Memory B cell (primary cell): ENCODE measurements around the gene RNPS1.

Experiments used
- ATAC-seq: fragments of 150-1000 bp; cut with Tn5 transposase; 2 replicates; pipeline ENCODE4 v1.10.0; 2021; ENCODE audit warnings: low read depth, mild to moderate bottlenecking, moderate library complexity
- DNase-seq, 2 donors: peaks; one replicate each; pipeline ENCODE4 v3.0.0; 2022; ENCODE audit warnings: low spot score in 2 of 2
- H3K27ac Mint-ChIP-seq: one replicate; pipeline ENCODE4 v1.8.0; 2022; ENCODE audit warnings: mild to moderate bottlenecking, moderate library complexity, mixed read lengths
- H3K27me3 Mint-ChIP-seq: one replicate; pipeline ENCODE4 v1.8.0; 2022; ENCODE audit warnings: mixed read lengths
- H3K36me3 Mint-ChIP-seq: one replicate; pipeline ENCODE4 v1.8.0; 2022; ENCODE audit warnings: mild to moderate bottlenecking, mixed read lengths
- H3K4me1 Mint-ChIP-seq: one replicate; pipeline ENCODE4 v1.8.0; 2022; ENCODE audit warnings: mixed read lengths
- H3K4me3 Mint-ChIP-seq: one replicate; pipeline ENCODE4 v1.8.0; 2022; ENCODE audit warnings: mild to moderate bottlenecking, moderate library complexity, mixed read lengths
- H3K9me3 Mint-ChIP-seq: one replicate; pipeline ENCODE4 v1.8.0; 2022; ENCODE audit warnings: mixed read lengths

RNPS1 gene

GRCh38 chr16:2287916-2288547, 20.1 kb upstream of the RNPS1 start:
- Mint-ChIP-seq H3K27me3 (peaks cover 4% of the 10 kb centered on the region), H3K4me1 (peaks cover 2% of the 10 kb centered on the region), H3K9me3 (no peaks in the 10 kb centered on the region), H3K27ac (no peak overlapping the region), H3K36me3 (peaks cover 5% of the 10 kb centered on the region), H3K4me3 (no peak overlapping the region)
- no peak for DNase-seq
- no peak for ATAC-seq

- Mint-ChIP-seq H3K9me3 (no peaks in the 10 kb centered on the region), H3K4me3 (no peak overlapping the region), H3K27me3 (peaks cover 4% of the 10 kb centered on the region), H3K36me3 (peaks cover 5% of the 10 kb centered on the region), H3K27ac (no peak overlapping the region), H3K4me1 (peaks cover 2% of the 10 kb centered on the region)
- DNase-seq = no peak
- ATAC-seq = no peak
Observed at GRCh38 chr16:2286550-2286949, 18.6 kb upstream of the RNPS1 start.

GRCh38 chr16:2285731-2286191, 17.8 kb upstream of the RNPS1 start:
- peaks cover 3% of the 10 kb centered on the region for H3K36me3 Mint-ChIP-seq
- H3K9me3 Mint-ChIP-seq = no peaks in the 10 kb centered on the region
- H3K4me1 Mint-ChIP-seq = peaks cover 2% of the 10 kb centered on the region
- no peak overlapping the region for H3K4me3 Mint-ChIP-seq
- DNase-seq (no peak), ATAC-seq (no peak)
- no peak overlapping the region for H3K27ac Mint-ChIP-seq
- peaks cover 4% of the 10 kb centered on the region for H3K27me3 Mint-ChIP-seq

- ATAC-seq (no peak), DNase-seq (no peak)
- Mint-ChIP-seq H3K27ac (no peak overlapping the region), H3K4me3 (no peak overlapping the region), H3K4me1 (peaks cover 2% of the 10 kb centered on the region), H3K36me3 (peaks cover 3% of the 10 kb centered on the region), H3K27me3 (peaks cover 4% of the 10 kb centered on the region), H3K9me3 (no peaks in the 10 kb centered on the region)
Observed at GRCh38 chr16:2284797-2285576, 17.1 kb upstream of the RNPS1 start.

- peaks cover 2% of the 10 kb centered on the region for H3K4me1 Mint-ChIP-seq
- peaks cover 3% of the 10 kb centered on the region for H3K36me3 Mint-ChIP-seq
- DNase-seq (no peak), ATAC-seq (no peak)
- peaks cover 4% of the 10 kb centered on the region for H3K27me3 Mint-ChIP-seq
- no peak overlapping the region for H3K4me3 Mint-ChIP-seq
- H3K9me3 Mint-ChIP-seq = no peaks in the 10 kb centered on the region
- no peak overlapping the region for H3K27ac Mint-ChIP-seq
Observed at GRCh38 chr16:2284001-2284770, 16.3 kb upstream of the RNPS1 start.

GRCh38 chr16:2282866-2283555, 15.1 kb upstream of the RNPS1 start:
- Mint-ChIP-seq H3K27me3 (peaks cover 4% of the 10 kb centered on the region), H3K36me3 (peaks cover 3% of the 10 kb centered on the region), H3K9me3 (no peaks in the 10 kb centered on the region), H3K27ac (no peak overlapping the region), H3K4me1 (peaks cover 2% of the 10 kb centered on the region), H3K4me3 (no peak overlapping the region)
- no peak for ATAC-seq
- DNase-seq = no peak

- peaks cover 4% of the 10 kb centered on the region for H3K27me3 Mint-ChIP-seq
- H3K9me3 Mint-ChIP-seq = no peaks in the 10 kb centered on the region
- H3K4me3 Mint-ChIP-seq = no peak overlapping the region
- no peak overlapping the region for H3K27ac Mint-ChIP-seq
- ATAC-seq (no peak), DNase-seq (no peak)
- peaks cover 2% of the 10 kb centered on the region for H3K4me1 Mint-ChIP-seq
- H3K36me3 Mint-ChIP-seq = peaks cover 3% of the 10 kb centered on the region
Observed at GRCh38 chr16:2282262-2282661, 14.3 kb upstream of the RNPS1 start.

- ATAC-seq = no peak
- peaks cover 4% of the 10 kb centered on the region for H3K27me3 Mint-ChIP-seq
- no peak overlapping the region for H3K4me3 Mint-ChIP-seq
- H3K9me3 Mint-ChIP-seq = no peaks in the 10 kb centered on the region
- peaks cover 3% of the 10 kb centered on the region for H3K36me3 Mint-ChIP-seq
- no peak overlapping the region for H3K27ac Mint-ChIP-seq
- no peak for DNase-seq
- H3K4me1 Mint-ChIP-seq = peaks cover 2% of the 10 kb centered on the region
Observed at GRCh38 chr16:2280981-2281542, 13.1 kb upstream of the RNPS1 start.

- Mint-ChIP-seq H3K4me1 (peaks cover 2% of the 10 kb centered on the region), H3K9me3 (no peaks in the 10 kb centered on the region), H3K36me3 (peaks cover 3% of the 10 kb centered on the region), H3K4me3 (no peak overlapping the region), H3K27ac (no peak overlapping the region), H3K27me3 (peaks cover 4% of the 10 kb centered on the region)
- ATAC-seq (no peak), DNase-seq (no peak)
Observed at GRCh38 chr16:2280461-2280860, 12.5 kb upstream of the RNPS1 start.

GRCh38 chr16:2278956-2279800, 11.3 kb upstream of the RNPS1 start:
- H3K4me3 Mint-ChIP-seq = no peak overlapping the region
- no peak for DNase-seq
- H3K9me3 Mint-ChIP-seq = no peaks in the 10 kb centered on the region
- ATAC-seq = no peak
- H3K4me1 Mint-ChIP-seq = peaks cover 2% of the 10 kb centered on the region
- no peak overlapping the region for H3K27ac Mint-ChIP-seq
- peaks cover 3% of the 10 kb centered on the region for H3K36me3 Mint-ChIP-seq
- H3K27me3 Mint-ChIP-seq = peaks cover 4% of the 10 kb centered on the region

- Mint-ChIP-seq H3K4me1 (no peaks in the 10 kb centered on the region), H3K36me3 (no peaks in the 10 kb centered on the region), H3K27me3 (no peaks in the 10 kb centered on the region), H3K4me3 (no peak overlapping the region), H3K9me3 (no peaks in the 10 kb centered on the region), H3K27ac (no peak overlapping the region)
- ATAC-seq (no peak), DNase-seq (no peak)
Observed at GRCh38 chr16:2278272-2278608, 10.3 kb upstream of the RNPS1 start.

GRCh38 chr16:2277466-2278271, 9.7 kb upstream of the RNPS1 start:
- Mint-ChIP-seq H3K9me3 (no peaks in the 10 kb centered on the region), H3K36me3 (no peaks in the 10 kb centered on the region), H3K4me3 (no peak overlapping the region), H3K27ac (no peak overlapping the region), H3K27me3 (no peaks in the 10 kb centered on the region), H3K4me1 (no peaks in the 10 kb centered on the region)
- no peak for ATAC-seq
- no peak for DNase-seq
